NCI-H510A treated with DMSO at 0.1 percent for 48 hours (cell line): ENCODE results near the gene SLC36A3.
"Not testable (repeated sequence)": the region's sequence is repeated elsewhere in the genome, so short reads cannot be mapped to it uniquely, and the experiment has no call there.

ENCODE experiments used
- DNase-seq: peaks from one replicate; lab custom pipeline; 2025; lab: John Stamatoyannopoulos, UW

SLC36A3 gene

GRCh38 chr5:151303666-151304065 is at the start of gene SLC36A3:
Gene SLC36A3, minus strand, starts transcription at chr5:151303766. Its CDS starts 412 bp downstream, at chr5:151303354.
- no peak for DNase-seq

DNA sequence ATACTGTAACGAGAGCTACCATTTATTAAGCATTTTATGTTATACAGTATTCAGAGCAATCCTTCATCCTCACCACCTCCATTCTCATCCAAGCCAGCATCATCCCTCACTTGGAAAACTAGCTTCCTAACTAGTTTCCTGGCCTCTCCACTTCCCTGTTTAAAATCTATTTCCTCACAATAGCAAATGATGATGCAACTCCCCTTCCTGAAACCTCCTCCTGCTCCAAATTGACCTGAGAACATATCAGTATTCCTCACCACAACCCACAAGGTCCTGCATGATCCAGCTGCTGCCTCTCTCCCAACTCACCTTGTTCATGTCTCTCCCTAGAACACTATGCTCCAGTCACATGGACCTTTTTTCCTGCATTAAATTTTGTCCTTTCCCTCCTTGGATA is 48.1 kb upstream of the SLC36A3 start:
- no peak for DNase-seq

- no peak for DNase-seq
Observed at GRCh38 chr5:151348789-151349188, 45.2 kb upstream of the SLC36A3 start.

GRCh38 chr5:151347369-151347768 is 43.8 kb upstream of the SLC36A3 start, which contains the start of gene SLC36A2:
Gene SLC36A2, minus strand, starts transcription at chr5:151347559. Its CDS starts 99 bp downstream, at chr5:151347460.
- no peak for DNase-seq

DNA sequence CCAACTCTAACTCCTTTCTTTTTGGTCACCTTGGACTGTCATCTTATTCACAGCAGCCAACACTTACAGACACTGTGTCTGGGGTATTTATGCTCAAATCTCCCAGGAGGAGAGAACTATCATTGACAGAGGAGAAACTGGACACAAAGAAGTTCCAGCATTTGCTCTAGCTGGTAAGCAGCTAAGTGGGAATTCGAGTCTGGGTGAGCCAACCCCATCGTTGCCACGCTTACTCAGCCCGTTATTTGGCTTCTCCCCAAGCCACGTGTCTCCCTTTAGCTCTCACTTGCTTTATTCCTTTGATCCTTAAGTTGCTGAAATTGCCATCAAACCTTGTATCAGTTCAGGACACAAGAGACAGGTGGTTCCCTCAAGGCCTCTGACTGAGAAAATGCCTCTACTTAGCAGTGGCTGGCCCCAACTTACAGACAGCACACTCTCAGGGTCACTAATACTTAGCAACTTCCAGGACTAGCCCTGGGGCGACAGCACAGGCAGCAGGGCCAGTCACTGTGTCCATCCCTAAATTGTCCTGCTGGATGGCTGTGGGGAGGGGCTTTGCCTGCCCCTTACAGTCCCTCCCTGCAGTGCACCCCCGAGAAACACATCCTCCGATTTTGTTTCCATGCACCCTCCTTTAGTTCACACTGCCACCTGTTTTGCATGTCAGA is 42.4 kb upstream of the SLC36A3 start:
- DNase-seq, result no peak

DNA sequence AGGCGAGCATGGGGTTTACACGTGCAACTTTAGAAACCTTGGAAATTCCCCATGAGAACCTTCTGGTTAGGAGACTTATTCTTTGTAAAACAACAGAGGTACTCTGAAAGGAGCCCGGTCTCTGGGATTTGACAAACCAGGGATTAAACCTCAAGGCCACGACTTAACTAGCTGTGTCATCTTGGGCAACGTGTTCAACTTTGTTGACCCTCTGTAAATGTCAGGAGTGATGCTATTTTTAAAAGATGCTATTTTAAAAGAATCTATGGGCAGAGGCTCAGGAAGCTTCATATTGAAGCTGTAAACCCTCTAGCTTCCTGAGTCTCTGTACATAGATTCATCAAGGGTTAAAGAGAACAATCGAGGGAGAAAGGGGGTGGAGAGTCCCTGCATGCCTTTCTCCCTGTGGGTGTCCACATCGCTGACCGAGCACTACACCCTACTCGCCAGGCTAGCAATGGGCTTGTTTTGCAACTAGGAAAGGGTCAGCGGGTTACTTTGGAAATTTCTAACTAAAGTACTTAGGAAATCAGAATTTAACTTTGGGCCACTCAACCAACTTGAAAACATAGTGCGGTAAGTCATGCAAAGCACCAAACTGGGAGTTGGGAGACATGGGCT is 41.7 kb upstream of the SLC36A3 start:
- DNase-seq, result no peak

GRCh38 chr5:151344088-151344487 is 40.5 kb upstream of the SLC36A3 start:
- DNase-seq, result no peak

- DNase-seq, result no peak
Observed at GRCh38 chr5:151340004-151340403, 36.4 kb upstream of the SLC36A3 start.

DNA sequence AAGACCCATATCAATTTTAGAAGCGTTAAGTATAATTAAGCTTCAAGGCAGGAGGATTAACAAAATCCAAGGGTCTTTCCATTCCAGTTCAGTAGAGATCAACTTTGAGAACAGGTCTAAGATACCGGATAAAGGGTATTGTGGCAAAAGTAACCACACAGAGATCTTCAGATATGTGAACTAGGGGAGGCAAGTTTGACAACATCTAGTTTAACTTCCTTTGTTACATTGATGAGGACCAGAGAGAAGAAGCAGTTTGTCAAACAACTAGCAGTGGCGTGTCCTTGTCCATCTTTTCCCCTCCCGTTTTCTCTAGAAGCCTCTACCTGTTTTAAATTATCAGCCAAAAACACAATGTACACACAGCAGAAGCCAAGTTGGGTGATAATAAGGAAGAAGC is 35.2 kb upstream of the SLC36A3 start:
- no peak for DNase-seq

DNA sequence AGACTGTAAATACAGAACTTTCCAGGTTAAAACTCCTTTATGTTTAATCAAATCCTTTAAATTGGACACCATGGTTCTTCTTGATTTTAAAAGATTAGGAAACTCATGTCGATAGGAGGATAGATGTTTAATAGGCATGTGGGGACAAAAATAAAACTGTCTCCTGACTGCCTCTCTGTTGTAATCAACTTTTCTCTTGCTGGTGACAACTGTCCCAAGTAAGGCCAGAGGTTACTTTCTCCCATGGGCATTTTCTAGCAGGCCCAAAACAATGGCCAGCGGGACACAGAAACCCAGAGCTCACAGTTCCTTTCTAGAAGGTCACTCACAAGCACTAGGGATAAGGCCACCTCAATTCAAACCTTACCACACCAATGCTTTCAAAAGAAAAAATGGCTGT is 29.3 kb upstream of the SLC36A3 start:
- DNase-seq, result no peak

DNA sequence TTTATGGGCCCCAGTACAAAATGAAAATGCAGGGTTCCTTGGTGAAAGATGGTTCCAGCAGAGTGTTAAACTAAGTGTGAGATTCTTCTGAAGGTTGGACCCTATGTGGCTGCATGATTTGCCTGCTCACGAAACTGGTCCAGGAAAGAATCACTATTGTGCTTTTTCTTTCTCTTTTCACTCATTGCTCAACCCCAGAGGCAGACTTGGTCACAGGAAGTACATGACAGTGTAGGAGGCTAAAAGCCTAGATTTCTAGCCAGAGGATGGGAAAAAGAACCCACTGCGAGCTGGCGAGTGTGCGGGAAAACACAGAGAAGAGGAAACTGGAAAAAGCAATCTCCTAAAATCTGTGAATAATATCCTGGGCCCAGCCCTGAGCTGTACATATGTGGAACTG is 25.2 kb upstream of the SLC36A3 start:
- DNase-seq, result no peak

DNA sequence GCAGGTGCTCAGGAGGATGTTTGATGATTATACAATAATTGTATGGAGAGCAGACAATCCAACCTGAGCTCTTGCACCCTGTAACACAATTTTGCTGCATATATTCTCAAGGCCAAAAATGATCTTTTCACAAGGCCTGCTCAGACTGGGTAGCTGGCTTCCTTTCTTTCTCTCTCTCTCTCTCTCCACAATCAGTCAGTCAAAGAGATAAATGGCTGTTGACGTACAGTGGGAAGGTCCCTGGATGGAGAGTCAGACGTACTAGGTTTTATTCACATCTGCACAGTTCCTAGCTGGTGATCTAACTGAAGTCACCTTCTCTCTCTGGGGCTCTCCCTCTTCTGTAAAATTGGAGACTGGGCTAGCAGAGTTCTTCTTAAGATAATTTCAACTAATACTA is 24.0 kb upstream of the SLC36A3 start:
- no peak for DNase-seq

- no peak for DNase-seq
Observed at GRCh38 chr5:151326266-151326665, 22.7 kb upstream of the SLC36A3 start.

DNA sequence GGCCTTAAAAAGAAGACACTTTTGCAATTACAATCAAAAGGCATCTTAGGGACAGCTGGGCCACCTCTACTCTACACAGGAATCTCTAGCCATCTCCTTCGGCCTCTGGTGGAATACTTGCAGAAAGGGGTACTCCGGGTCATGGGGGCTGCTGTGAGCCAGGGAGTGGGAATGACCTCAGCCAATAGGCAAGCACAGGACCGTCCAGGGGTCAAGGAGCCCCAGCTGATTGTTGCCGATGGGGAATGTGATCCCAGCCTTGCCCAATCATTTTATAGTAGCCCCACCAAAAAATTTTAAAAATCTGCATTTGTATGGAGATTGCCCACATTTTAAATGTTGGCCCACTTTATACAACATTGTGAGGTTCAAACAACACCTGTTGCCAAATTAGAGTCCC is 16.9 kb upstream of the SLC36A3 start:
- no peak for DNase-seq

GRCh38 chr5:151318850-151319732 is 15.5 kb upstream of the SLC36A3 start:
- no peak for DNase-seq

- DNase-seq, result no peak
Observed at GRCh38 chr5:151317871-151318270, 14.3 kb upstream of the SLC36A3 start.

- DNase-seq, result peak; percentile 70
Observed at GRCh38 chr5:151315998-151316597, 12.5 kb upstream of the SLC36A3 start.

DNA sequence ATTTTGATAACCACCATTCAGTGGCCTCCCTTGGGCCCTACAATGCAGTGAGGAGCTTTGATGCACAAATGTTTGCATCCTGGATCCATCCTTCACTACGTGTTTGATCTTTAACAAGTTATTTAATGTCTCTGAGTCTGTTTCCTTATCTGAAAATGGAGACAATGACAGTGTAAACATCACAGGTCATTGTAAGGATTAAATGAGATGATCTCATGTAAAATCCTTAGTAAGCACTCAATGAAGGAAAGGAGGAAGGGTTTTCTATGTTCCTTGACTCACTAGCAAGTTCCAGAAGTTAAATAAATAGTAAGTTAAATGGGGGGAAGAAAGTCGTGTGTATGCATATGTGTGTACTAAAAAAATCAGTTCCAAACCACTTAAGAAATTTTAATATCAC is 9.8 kb upstream of the SLC36A3 start:
- no peak for DNase-seq

GRCh38 chr5:151312756-151313324 is 9.3 kb upstream of the SLC36A3 start:
- DNase-seq, result no peak

DNA sequence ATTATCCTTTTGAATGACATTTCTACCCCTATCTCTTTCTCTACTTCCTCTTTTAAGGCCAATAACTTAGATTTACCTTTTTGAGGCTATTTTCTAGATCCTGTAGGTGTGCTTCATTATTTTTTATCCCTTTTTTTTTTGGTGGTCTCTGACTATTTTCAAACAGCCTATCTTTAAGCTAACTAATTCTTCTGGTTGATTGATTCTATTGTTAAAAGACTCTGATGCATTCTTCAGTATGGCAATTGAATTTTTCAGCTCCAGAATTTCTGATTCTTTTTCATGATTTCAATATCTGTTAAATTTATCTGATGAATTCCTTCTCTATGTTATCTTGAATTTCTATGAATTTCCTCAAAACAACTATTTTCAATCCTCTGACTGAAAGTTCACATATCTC is 7.4 kb upstream of the SLC36A3 start:
- DNase-seq, result no peak

GRCh38 chr5:151309821-151310220 is 6.3 kb upstream of the SLC36A3 start:
- DNase-seq, result not testable (repeated sequence)

GRCh38 chr5:151309266-151309665 is 5.7 kb upstream of the SLC36A3 start:
- DNase-seq, result not testable (repeated sequence)
